HTR-8/SVneo (cell line): ENCODE results near the gene APBA1.
A peak's percentile ranks its signal among the peaks of the same experiment; 100 is the strongest.
"Not testable (repeated sequence)": the region's sequence is repeated elsewhere in the genome, so short reads cannot be mapped to it uniquely, and the experiment has no call there.

Experiments used
- DNase-seq: peaks from one replicate; pipeline ENCODE4 v3.0.0; 2011; ENCODE audit warnings: low spot score, mixed read lengths; ENCODE audit not compliant: insufficient read length
- FAIRE-seq: peaks from 2 replicates; lab custom pipeline; 2011; peaks lifted over from hg19 to GRCh38; lab: Jason Lieb, UNC

The APBA1 gene

GRCh38 chr9:69611221-69611620, 61.0 kb downstream of the APBA1 start:
- FAIRE-seq (no peak), DNase-seq (no peak)

- DNase-seq, result no peak
Observed at GRCh38 chr9:69609156-69609555, 63.0 kb downstream of the APBA1 start.

GRCh38 chr9:69606089-69606488, 66.1 kb downstream of the APBA1 start:
- no peak for FAIRE-seq
- no peak for DNase-seq

More at GRCh38 chr9:69609156-69609555, 63.0 kb downstream of the APBA1 start:
- no peak for FAIRE-seq

- DNase-seq (no peak), FAIRE-seq (no peak)
Observed at GRCh38 chr9:69605406-69605805, 66.8 kb downstream of the APBA1 start.

- DNase-seq (no peak), FAIRE-seq (peak; percentile 71)
Observed at GRCh38 chr9:69604568-69605219, 67.5 kb downstream of the APBA1 start.

- DNase-seq (no peak), FAIRE-seq (no peak)
Observed at GRCh38 chr9:69603656-69604055, 68.5 kb downstream of the APBA1 start.

- no peak for FAIRE-seq
Observed at GRCh38 chr9:69602773-69603172, 69.4 kb downstream of the APBA1 start.

GRCh38 chr9:69601698-69602097, 70.5 kb downstream of the APBA1 start:
- DNase-seq, result no peak
- FAIRE-seq, result no peak

More at GRCh38 chr9:69602773-69603172, 69.4 kb downstream of the APBA1 start:
- no peak for DNase-seq

GRCh38 chr9:69600314-69601047, 71.7 kb downstream of the APBA1 start:
- DNase-seq (no peak), FAIRE-seq (no peak)

GRCh38 chr9:69599232-69599971, 72.8 kb downstream of the APBA1 start:
- DNase-seq (no peak), FAIRE-seq (no peak)

- DNase-seq, FAIRE-seq: not testable (repeated sequence)
Observed at GRCh38 chr9:69596906-69597305, 75.3 kb downstream of the APBA1 start.

GRCh38 chr9:69594180-69594579, 78.0 kb downstream of the APBA1 start:
- FAIRE-seq (no peak), DNase-seq (no peak)

- DNase-seq, result no peak
- FAIRE-seq, result no peak
Observed at GRCh38 chr9:69593756-69594155, 78.4 kb downstream of the APBA1 start.

GRCh38 chr9:69593301-69593700, 78.9 kb downstream of the APBA1 start:
- DNase-seq (no peak), FAIRE-seq (no peak)

GRCh38 chr9:69590266-69590665, 81.9 kb downstream of the APBA1 start:
- FAIRE-seq (no peak), DNase-seq (no peak)

- DNase-seq (no peak), FAIRE-seq (no peak)
Observed at GRCh38 chr9:69589156-69589555, 83.0 kb downstream of the APBA1 start.

- FAIRE-seq (no peak), DNase-seq (no peak)
Observed at GRCh38 chr9:69585571-69585970, 86.6 kb downstream of the APBA1 start.

GRCh38 chr9:69584759-69585158, 87.4 kb downstream of the APBA1 start:
- FAIRE-seq, result no peak
- no peak for DNase-seq

- FAIRE-seq (no peak), DNase-seq (no peak)
Observed at GRCh38 chr9:69583645-69584234, 88.4 kb downstream of the APBA1 start.

GRCh38 chr9:69582544-69583297, 89.5 kb downstream of the APBA1 start:
- FAIRE-seq (no peak), DNase-seq (no peak)
